Measurements from ENCODE around the gene CHRNA4. TPM values are rescaled to one million over a fixed set of nuclear protein-coding genes. Genes with fewer than 3 reads are reported as not detected.

Gene CHRNA4
- total RNA-seq, 2 experiments from 2014 or later: not detected

DNA sequence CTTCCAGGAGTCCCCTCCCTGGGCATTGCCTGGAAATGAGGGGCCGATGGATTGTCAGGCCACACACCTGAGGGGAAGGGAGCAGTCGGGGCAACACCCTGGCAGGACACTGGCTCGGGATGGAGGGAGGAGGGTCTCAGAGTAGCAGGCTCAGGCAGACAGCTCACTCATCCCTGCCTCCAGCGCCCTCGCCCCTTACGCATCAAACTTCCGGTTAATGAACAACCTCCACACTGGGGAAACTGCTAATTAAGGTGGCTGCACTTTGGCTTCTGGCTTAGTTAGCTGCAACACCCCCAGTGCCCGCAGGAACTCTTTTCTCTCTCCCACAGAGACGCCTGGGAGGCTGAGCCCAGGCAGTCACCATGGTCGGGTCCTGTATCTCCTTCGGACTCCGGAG is 13.4 kb upstream of the CHRNA4 start:
- H3K36me3 ChIP-seq (ENCODE audit: insufficient read depth, low read length): no peaks in the 10 kb centered on the region
- H3K4me3 ChIP-seq (ENCODE audit: low read length): no peak overlapping the region
- no peaks in the 10 kb centered on the region for H3K4me1 Mint-ChIP-seq (ENCODE audit: low read depth)
- H3K4me1 ChIP-seq (ENCODE audit: insufficient read depth, low read length): no peaks in the 10 kb centered on the region
- ChIA-PET POLR2A (no interaction called here), CTCF (no interaction called here)
- peaks cover 21 to 25% of the 10 kb centered on the region in 2 experiments for H3K27me3 ChIP-seq (ENCODE audit: control insufficient read depth in 1 of 2, insufficient read depth in 2 of 2, low read length in 2 of 2)
- no peak for DNase-seq
- no peak for ATAC-seq (ENCODE audit: poor library complexity)
- no peaks in the 10 kb centered on the region for H3K36me3 Mint-ChIP-seq (ENCODE audit: low read depth)
- TF ChIP-seq, protein P1, sequence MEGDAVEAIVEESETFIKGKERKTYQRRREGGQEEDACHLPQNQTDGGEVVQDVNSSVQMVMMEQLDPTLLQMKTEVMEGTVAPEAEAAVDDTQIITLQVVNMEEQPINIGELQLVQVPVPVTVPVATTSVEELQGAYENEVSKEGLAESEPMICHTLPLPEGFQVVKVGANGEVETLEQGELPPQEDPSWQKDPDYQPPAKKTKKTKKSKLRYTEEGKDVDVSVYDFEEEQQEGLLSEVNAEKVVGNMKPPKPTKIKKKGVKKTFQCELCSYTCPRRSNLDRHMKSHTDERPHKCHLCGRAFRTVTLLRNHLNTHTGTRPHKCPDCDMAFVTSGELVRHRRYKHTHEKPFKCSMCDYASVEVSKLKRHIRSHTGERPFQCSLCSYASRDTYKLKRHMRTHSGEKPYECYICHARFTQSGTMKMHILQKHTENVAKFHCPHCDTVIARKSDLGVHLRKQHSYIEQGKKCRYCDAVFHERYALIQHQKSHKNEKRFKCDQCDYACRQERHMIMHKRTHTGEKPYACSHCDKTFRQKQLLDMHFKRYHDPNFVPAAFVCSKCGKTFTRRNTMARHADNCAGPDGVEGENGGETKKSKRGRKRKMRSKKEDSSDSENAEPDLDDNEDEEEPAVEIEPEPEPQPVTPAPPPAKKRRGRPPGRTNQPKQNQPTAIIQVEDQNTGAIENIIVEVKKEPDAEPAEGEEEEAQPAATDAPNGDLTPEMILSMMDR (IDR thresholded peaks at IDR 0.05): no peak
- no peaks in the 10 kb centered on the region for H3K9me3 Mint-ChIP-seq
- peaks cover 26% of the 10 kb centered on the region for H3K27me3 Mint-ChIP-seq
- H3K9me3 ChIP-seq (ENCODE audit: control insufficient read depth in 1 of 2, insufficient read depth in 1 of 2, low read length in 2 of 2): peaks cover 0 to 14% of the 10 kb centered on the region in 2 experiments
- no peak overlapping the region for H3K27ac ChIP-seq (ENCODE audit: low read depth in 1 of 2, low read length in 2 of 2)
- H3K4me3 Mint-ChIP-seq: no peak overlapping the region
- intact Hi-C loops (cut with DNase I, micrococcal nuclease): no loop called here
- H3K27ac Mint-ChIP-seq: no peak overlapping the region

DNA sequence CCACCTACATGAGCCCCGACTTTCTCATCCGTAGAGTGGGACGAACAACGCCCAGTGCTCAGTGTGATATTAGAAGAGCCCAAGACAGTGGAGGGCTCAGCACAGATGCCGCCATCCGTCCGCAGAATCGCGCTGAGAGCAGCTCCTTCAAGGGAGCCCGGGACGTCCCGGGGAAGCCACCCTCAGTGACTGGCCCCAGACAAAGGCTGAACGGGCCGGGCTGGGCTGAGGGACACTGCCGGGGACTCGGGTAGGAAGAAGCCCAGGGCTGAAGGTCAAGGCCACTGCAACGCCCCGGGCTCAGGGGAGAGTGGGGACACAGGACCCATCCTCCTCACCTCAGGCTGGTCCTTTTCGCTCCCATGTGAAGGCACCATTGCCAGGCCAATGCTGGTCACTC is 12.8 kb upstream of the CHRNA4 start:
- no peaks in the 10 kb centered on the region for H3K4me1 Mint-ChIP-seq (ENCODE audit: low read depth)
- no peaks in the 10 kb centered on the region for H3K9me3 Mint-ChIP-seq
- Histone ChIP-seq H3K27me3 (ENCODE audit: control insufficient read depth in 1 of 2, insufficient read depth in 2 of 2, low read length in 2 of 2) (peaks cover 17 to 25% of the 10 kb centered on the region in 2 experiments), H3K36me3 (ENCODE audit: insufficient read depth, low read length) (no peaks in the 10 kb centered on the region), H3K4me1 (ENCODE audit: insufficient read depth, low read length) (no peaks in the 10 kb centered on the region), H3K9me3 (ENCODE audit: control insufficient read depth in 1 of 2, insufficient read depth in 1 of 2, low read length in 2 of 2) (peaks cover 0 to 10% of the 10 kb centered on the region in 2 experiments), H3K27ac (ENCODE audit: low read depth in 1 of 2, low read length in 2 of 2) (no peak overlapping the region), H3K4me3 (ENCODE audit: low read length) (no peak overlapping the region)
- ChIA-PET POLR2A (no interaction called here), CTCF (no interaction called here)
- intact Hi-C loops (cut with DNase I, micrococcal nuclease): no loop called here
- TF ChIP-seq, protein P1 (IDR thresholded peaks at IDR 0.05): no peak
- no peak overlapping the region for H3K27ac Mint-ChIP-seq
- ATAC-seq (ENCODE audit: poor library complexity): no peak
- no peak overlapping the region for H3K4me3 Mint-ChIP-seq
- no peaks in the 10 kb centered on the region for H3K36me3 Mint-ChIP-seq (ENCODE audit: low read depth)
- peaks cover 23% of the 10 kb centered on the region for H3K27me3 Mint-ChIP-seq
- DNase-seq: no peak

DNA sequence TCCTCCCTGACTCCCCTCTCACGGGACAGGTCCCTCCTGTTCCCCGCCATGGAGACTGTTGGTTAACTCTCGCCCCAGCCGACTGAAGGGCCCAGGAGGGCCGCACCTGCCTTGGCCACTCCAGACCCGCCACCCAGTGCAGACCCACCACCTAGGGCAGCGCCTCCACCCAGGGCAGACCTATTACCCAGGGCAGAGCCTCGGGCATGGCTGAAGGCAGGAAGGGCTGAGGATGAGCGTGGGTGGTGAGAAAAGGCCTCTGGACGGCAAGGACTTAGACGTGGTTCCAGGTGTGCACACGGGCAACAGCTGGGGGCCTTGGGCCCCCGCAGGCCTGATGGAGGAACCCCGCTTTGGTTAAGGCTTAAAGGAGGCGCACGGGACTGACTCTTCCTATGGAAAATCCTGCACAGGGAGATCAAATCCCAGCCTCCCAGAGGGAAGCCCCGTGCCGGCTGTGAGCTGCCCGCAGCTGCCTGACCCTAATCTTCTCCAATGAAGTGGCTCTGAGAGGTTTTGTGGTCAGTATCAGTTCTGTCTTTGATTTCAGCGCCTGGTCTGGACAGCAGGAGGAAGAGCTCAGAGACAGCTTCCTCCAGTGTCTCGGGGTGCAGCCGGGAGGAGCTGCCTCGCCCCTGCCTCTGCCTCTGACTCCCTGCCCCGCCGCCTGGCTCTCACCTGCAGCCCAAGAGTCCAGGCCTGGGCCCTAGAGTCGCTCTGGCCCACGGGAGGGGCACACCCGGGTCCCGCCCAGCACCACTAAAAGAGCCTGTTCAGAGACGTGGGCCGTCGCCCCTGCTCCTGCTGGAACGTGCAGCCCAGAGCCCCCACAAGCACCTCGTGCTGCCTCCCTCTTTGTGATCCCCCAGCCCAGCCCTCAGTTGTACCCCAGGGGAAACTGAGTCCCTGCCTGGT is 12.1 kb upstream of the CHRNA4 start:
- H3K4me3 Mint-ChIP-seq: no peak overlapping the region
- H3K27ac Mint-ChIP-seq: no peak overlapping the region
- no peak for DNase-seq
- no peaks in the 10 kb centered on the region for H3K4me1 Mint-ChIP-seq (ENCODE audit: low read depth)
- ChIA-PET CTCF (no interaction called here), POLR2A (no interaction called here)
- no peak overlapping the region for H3K4me3 ChIP-seq (ENCODE audit: low read length)
- H3K9me3 ChIP-seq (ENCODE audit: control insufficient read depth in 1 of 2, insufficient read depth in 1 of 2, low read length in 2 of 2): peaks cover 0 to 5% of the 10 kb centered on the region in 2 experiments
- H3K27me3 Mint-ChIP-seq: peaks cover 15% of the 10 kb centered on the region
- no peaks in the 10 kb centered on the region for H3K9me3 Mint-ChIP-seq
- no peaks in the 10 kb centered on the region for H3K36me3 Mint-ChIP-seq (ENCODE audit: low read depth)
- H3K27me3 ChIP-seq (ENCODE audit: control insufficient read depth in 1 of 2, insufficient read depth in 2 of 2, low read length in 2 of 2): peaks cover 12 to 23% of the 10 kb centered on the region in 2 experiments
- ATAC-seq (ENCODE audit: poor library complexity): no peak
- intact Hi-C loops (cut with DNase I, micrococcal nuclease): no loop called here
- TF ChIP-seq, protein P1 (IDR thresholded peaks at IDR 0.05): no peak
- H3K4me1 ChIP-seq (ENCODE audit: insufficient read depth, low read length): no peaks in the 10 kb centered on the region
- H3K36me3 ChIP-seq (ENCODE audit: insufficient read depth, low read length): no peaks in the 10 kb centered on the region
- no peak overlapping the region for H3K27ac ChIP-seq (ENCODE audit: low read depth in 1 of 2, low read length in 2 of 2)
